CD4-positive, alpha-beta T cell treated with Interleukin-17A for 1 hour (primary cell): ENCODE measurements around the gene MMP14.

Experiments
- DNase-seq: peaks from one replicate; pipeline ENCODE4 v3.0.0-alpha.2; 2020

Gene MMP14

DNA sequence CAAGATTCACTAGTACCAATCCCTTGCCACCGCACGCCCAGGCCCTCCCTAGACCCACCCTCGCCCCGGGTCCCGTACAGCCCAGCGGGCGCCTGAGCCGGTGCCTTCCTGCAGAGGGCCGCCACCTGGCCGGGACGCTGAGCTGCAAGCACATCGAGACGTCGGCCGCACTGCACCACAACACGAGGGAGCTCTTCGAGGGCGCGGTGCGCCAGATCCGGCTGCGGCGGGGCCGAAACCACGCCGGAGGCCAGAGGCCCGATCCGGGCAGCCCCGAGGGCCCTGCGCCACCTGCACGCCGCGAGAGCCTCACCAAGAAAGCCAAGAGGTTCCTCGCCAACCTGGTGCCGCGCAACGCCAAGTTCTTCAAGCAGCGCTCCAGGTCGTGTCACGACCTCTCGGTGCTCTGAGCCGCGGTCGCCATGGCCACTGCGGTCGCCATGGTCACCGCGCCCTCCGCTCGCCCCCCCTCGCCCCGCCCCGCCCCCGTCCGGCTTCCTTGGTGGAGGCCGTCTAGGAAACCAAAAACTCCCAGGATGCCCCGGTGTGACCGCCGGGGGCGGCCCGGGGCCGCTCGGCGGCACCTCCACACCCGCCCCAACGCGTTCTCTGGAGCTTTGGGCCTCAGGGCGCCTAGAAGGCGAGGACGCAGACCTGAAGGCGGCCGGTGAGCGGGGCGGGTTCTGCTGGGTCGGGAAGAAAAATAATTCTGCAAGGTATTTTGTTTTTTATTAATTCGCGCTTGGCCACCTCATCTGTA is 50.3 kb downstream of the MMP14 start:
- DNase-seq = peak; percentile 87

DNA sequence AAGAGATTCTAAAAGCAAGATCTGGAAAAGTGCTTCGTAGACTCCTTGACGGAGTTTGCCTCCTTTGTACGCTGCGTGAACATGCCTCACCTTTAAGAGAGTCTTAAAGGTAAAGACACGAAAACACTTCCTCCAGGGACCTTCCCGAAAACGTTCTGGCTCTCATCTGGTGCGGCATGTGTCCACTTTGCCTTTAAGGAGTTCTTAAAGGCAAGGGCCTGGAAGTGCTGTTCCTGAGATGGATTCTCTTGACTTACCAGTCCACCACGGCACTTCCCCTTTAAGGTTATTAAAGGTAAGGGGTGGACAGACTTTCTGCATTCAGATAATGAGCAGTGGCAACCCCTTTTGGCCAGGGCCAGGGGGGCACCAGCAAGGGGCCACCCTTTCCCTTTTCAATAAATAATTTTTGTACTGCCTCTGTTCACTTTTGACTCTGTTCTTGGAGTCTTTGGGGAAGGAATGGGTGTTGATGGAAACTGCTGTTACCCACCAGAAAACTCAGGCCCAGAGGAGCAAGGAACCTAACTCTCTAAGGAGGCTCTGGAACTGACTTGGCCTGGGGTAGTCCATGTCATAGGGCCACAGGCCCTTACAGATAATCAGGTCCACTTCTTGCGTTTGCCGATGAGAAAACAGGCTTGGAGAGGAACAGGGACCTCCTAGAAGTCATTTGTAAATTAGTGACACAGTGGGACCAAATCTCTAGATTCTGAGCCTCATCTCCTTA is 51.0 kb downstream of the MMP14 start:
- peak; percentile 78 for DNase-seq

DNA sequence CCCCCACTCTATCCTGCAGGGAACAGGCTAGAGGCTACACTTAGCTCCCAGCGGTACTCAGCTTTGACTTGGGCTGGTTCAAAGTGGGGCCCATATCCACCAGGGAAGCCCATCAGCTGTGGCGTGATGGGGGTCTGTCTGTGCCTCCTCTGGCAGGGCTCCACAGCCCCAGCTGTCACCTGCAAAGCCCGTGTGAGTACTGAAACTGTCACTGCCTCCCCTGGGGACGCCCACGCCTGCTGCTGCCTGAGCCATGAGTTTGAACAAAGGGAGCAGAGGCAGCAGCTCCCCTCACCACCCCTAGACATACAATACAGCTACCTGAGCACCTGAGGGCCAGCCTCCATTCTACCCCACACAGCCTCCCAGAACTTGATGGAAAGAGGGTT is 51.6 kb downstream of the MMP14 start:
- DNase-seq = peak; percentile 23

DNA sequence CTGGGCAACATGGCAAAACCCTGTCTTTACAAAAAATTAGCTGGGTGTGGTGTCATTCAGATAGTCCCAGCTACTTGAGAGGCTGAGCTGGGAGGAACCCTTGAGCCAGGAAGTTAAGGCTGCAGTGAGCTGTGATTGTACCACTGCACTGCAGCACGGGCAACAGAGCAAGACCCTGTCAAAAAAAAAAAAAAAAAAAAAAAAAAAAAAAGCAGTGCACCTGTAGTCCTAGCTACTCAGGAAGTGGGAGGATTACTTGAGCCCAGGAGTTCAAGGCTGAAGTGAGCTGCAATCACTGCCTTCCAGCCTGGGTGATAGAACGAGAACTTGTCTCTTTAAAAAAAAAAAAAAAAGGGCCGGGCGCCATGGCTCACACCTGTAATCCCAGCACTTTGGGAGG is 52.3 kb downstream of the MMP14 start:
- DNase-seq = peak; percentile 38

DNA sequence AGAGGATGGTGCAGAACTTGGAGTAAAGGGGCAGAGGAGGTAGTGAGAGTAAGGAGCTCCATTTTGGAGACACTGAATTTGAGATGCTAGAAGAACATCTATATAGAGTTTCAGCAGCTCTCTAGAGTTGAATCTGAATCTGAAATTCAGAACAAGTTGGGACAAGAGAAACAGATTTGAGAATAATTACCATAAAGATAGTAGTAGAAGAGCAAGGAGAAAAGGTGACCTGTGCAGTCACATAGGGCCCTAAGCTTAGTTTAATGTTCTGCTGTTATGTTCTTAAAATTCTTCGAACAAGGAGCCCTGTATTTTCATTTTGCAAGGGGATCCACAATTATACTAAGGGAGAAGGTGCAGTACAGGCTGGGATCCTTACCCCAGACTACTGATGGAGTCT is 54.0 kb downstream of the MMP14 start:
- no peak for DNase-seq

DNA sequence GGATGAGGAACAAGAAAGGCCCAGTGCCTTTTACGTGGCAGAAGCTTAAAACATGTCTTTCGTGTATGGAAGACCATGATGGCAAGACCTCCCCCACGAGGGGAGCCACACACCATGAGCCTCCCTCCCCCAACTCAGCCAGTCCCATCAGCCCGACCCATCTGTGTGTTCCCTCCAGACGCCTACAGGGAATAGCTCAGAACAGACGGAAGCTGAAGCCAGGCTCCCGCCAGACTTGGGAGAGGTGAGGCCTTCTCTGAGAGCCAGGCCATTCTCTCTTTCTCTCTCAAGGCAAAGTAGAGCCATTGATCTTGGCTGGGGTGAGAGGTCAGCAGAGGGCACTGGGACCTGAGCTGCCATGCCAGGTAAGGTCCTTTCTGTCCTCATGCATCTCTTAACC is 56.1 kb downstream of the MMP14 start:
- DNase-seq = no peak

GRCh38 chr14:22893706-22894105 is 57.3 kb downstream of the MMP14 start:
- DNase-seq = no peak

- DNase-seq = no peak
Measured at GRCh38 chr14:22895402-22895801, 59.0 kb downstream of the MMP14 start.

DNA sequence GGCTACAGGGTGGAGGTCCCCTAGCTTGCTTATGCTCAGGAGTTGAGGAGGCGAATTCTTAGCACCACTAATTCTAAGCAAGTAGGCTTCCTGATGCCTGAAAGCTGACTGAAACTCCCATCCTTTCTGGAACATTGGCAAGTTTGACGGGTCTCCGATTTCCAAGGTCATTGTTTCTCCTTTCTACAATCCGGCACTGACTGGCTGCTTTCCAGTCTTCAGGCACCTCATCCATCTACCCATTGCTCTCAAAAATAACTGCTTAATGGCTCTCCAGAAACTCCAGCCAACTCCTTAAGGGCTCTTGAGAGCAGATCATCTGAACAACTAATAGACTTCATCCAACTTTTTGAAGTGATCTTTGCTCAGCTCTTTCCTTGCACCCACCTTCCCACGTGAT is 60.0 kb downstream of the MMP14 start:
- DNase-seq = no peak

- DNase-seq = no peak
Measured at GRCh38 chr14:22896760-22897159, 60.4 kb downstream of the MMP14 start.

DNA sequence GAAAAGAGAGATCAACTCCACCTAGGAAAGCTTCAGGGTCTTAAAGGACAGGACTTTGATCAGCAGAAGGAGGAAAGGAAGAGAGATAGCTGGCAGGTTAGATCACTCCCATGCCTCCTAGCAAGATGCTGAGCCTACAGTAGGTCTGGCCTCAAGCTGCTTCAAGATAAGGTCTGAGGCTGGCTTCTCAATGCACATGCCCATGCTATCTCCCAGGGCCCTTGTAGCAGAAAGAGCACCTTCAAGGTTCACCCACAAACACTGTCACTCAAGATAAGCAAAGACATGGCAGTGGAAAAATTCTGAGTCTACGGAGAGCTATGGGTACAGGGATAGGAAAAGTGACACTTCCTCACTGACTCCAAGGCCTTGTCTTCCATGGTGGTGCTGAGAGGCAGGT is 61.0 kb downstream of the MMP14 start:
- DNase-seq = no peak
